NT2/D1 (cell line): ENCODE results near the gene UBL4A.

Experiments used
- SUZ12 ChIP-seq: IDR thresholded peaks from 2 replicates; pipeline ENCODE4 v1.6.1; 2011; ENCODE audit not compliant: insufficient read length, insufficient read depth; ENCODE audit errors: extremely low read depth
- YY1 ChIP-seq: IDR thresholded peaks from 2 replicates; pipeline ENCODE4 v1.6.1; 2011; ENCODE audit not compliant: insufficient read length, insufficient read depth

GRCh38 chrX:154459832-154460231, 26.6 kb downstream of the UBL4A start:
- TF ChIP-seq YY1 (no peak), SUZ12 (no peak)
